HCT116 (cell line): ENCODE data around the gene TSPAN14. TPM values are rescaled to one million over a fixed set of nuclear protein-coding genes. Genes with fewer than 3 reads are reported as not detected.

ENCODE experiments used
- ATAC-seq: fragments of 200-7000 bp; cut with Tn5 transposase; 2 replicates; pipeline ENCODE4 v1.9.1; 2020; ENCODE audit warnings: mild to moderate bottlenecking, moderate library complexity
- BruUV-seq: library from RNA; stranded (reverse); fragments of 400-500 nt; replicated peaks from 2 replicates; lab custom pipeline; 2021; lab: Mats Ljungman, UMichigan
- CTCF ChIA-PET: fragments of 300-600 bp; sonication (Branson Sonifier 250); formaldehyde crosslinking; loops from one replicate; lab custom pipeline; 2021; ENCODE audit warnings: antibody characterized with exemption; lab: Charles Lee
- POLR2A ChIA-PET: fragments of 300-600, 350-600 bp; sonication (Branson Sonifier 250); formaldehyde crosslinking; loops from one replicate; lab custom pipeline; 2021; ENCODE audit warnings: antibody characterized with exemption; lab: Charles Lee
- RAD21 ChIA-PET, 2 experiments: fragments of 300-600 bp; sonication (Branson Sonifier 250); formaldehyde crosslinking; loops; one replicate each; lab custom pipeline; 2023; ENCODE audit warnings: low total read pairs in 2 of 2; ENCODE audit not compliant: uncharacterized antibody in 2 of 2, unreplicated experiment in 2 of 2, low non-redundant PET in 1 of 2; lab: Charles Lee
- DNase-seq: peaks from one replicate; pipeline ENCODE4 v3.0.0-alpha.2; 2010; ENCODE audit warnings: low read depth, low spot score
- H2AFZ ChIP-seq: fragments of 200-600 bp; shearing (Covaris generic), sonication (generic); 2 replicates; pipeline ENCODE4 v1.6.1; 2017; ENCODE audit warnings: low read depth, mixed run types, mixed read lengths, antibody characterized with exemption, low read length; ENCODE audit not compliant: poor library complexity, severe bottlenecking
- H3K27ac ChIP-seq: 2 replicates; pipeline ENCODE4 v1.5.1; 2012; ENCODE audit warnings: low read depth, low read length
- H3K27me3 ChIP-seq: fragments of 200-600 bp; sonication (generic); 2 replicates; pipeline ENCODE4 v1.6.1; 2016; ENCODE audit warnings: mixed run types, low read length, mixed read lengths; ENCODE audit not compliant: insufficient read depth
- H3K36me3 ChIP-seq, 2 experiments: fragments of 200-500 bp in 1 of 2; fragments of 200-600 bp in 1 of 2; sonication (Bioruptor generic) in 1 of 2; sonication (generic) in 1 of 2; 2 replicates each; pipeline versions ENCODE4 v1.5.1 to v1.6.1; 2014 to 2016; ENCODE audit warnings: low read length in 2 of 2, inconsistent platforms in 1 of 2, mixed read lengths in 1 of 2, mixed run types in 1 of 2; ENCODE audit not compliant: insufficient read depth in 2 of 2, control insufficient read depth in 1 of 2
- H3K4me1 ChIP-seq, 2 experiments: fragments of 200-600 bp in 1 of 2; sonication (generic) in 1 of 2; 2 replicates each; pipeline versions ENCODE4 v1.5.1 to v1.6.1; 2012 to 2017; ENCODE audit warnings: low read length in 2 of 2, inconsistent platforms in 1 of 2, mild to moderate bottlenecking in 1 of 2, mixed read lengths in 1 of 2, mixed run types in 1 of 2, moderate library complexity in 1 of 2; ENCODE audit not compliant: insufficient read depth in 2 of 2, control insufficient read depth in 1 of 2
- H3K4me2 ChIP-seq: fragments of 200-600 bp; sonication (generic); 2 replicates; pipeline ENCODE4 v1.6.1; 2017; ENCODE audit warnings: mixed run types, low read length, mixed read lengths
- H3K4me3 ChIP-seq, 2 experiments: fragments of 200-600 bp in 1 of 2; sonication (generic) in 1 of 2; replicated peaks in 1 of 2; 2 replicates each; pipeline ENCODE4 v1.5.1; 2011 to 2016; ENCODE audit warnings: low read length in 2 of 2, control low read depth in 1 of 2, low read depth in 1 of 2, mild to moderate bottlenecking in 1 of 2, mixed read lengths in 1 of 2, mixed run types in 1 of 2
- H3K79me2 ChIP-seq: fragments of 200-600 bp; sonication (generic); 2 replicates; pipeline ENCODE4 v1.6.1; 2017; ENCODE audit warnings: mild to moderate bottlenecking, mixed run types, low read length, moderate library complexity, mixed read lengths; ENCODE audit not compliant: insufficient read depth
- H3K9ac ChIP-seq: fragments of 200-600 bp; sonication (generic); 2 replicates; pipeline ENCODE4 v1.6.1; 2016; ENCODE audit warnings: low read length, mixed read lengths
- H3K9me2 ChIP-seq: fragments of 200-600 bp; sonication (generic), shearing (Covaris generic); 2 replicates; pipeline ENCODE4 v1.6.1; 2017; ENCODE audit warnings: mixed run types, mild to moderate bottlenecking, moderate library complexity; ENCODE audit not compliant: insufficient read depth
- H3K9me3 ChIP-seq, 2 experiments: fragments of 200-500 bp in 1 of 2; fragments of 200-600 bp in 1 of 2; sonication (Bioruptor generic) in 1 of 2; sonication (generic) in 1 of 2; 2 replicates each; pipeline ENCODE4 v1.6.1; 2014 to 2017; ENCODE audit warnings: low read length in 2 of 2, mixed read lengths in 2 of 2, inconsistent platforms in 1 of 2, low read depth in 1 of 2, mild to moderate bottlenecking in 1 of 2, mixed run types in 1 of 2, moderate library complexity in 1 of 2; ENCODE audit not compliant: control insufficient read depth in 1 of 2, insufficient read depth in 1 of 2
- H4K20me1 ChIP-seq: fragments of 200-600 bp; sonication (generic), shearing (Covaris generic); 2 replicates; pipeline ENCODE4 v1.6.1; 2017; ENCODE audit warnings: mixed run types, mild to moderate bottlenecking, moderate library complexity; ENCODE audit not compliant: insufficient read depth
- EZH2 ChIP-seq: fragments of 200-600 bp; sonication (generic); IDR thresholded peaks from 2 replicates; pipeline ENCODE4 v1.6.1; 2017; ENCODE audit warnings: antibody characterized with exemption, mixed run types
- FOSL1 ChIP-seq: IDR thresholded peaks from 2 replicates; pipeline ENCODE4 v1.6.1; 2012; ENCODE audit warnings: low read depth
- JUND ChIP-seq: IDR thresholded peaks from 2 replicates; pipeline ENCODE4 v1.6.1; 2012
- RAD21 ChIP-seq: IDR thresholded peaks from 2 replicates; pipeline ENCODE4 v1.6.1; 2012; ENCODE audit warnings: low read depth, mild to moderate bottlenecking
- ZBTB33 ChIP-seq: IDR thresholded peaks from 2 replicates; pipeline ENCODE4 v1.6.1; 2011; ENCODE audit warnings: mild to moderate bottlenecking, low read length, moderate library complexity; ENCODE audit not compliant: insufficient replicate concordance; ENCODE audit errors: extremely low read depth
- intact Hi-C: fragments of 100-400 bp; cut with micrococcal nuclease; formaldehyde crosslinking; loops from 2 replicates; pipeline ENCODE4 v1.10.0; 2022
- total RNA-seq: library from RNA; stranded (reverse); gene quantifications from one replicate; pipeline ENCODE4 v1.2.1, GENCODE V29; 2021; ENCODE audit not compliant: unreplicated experiment
- TF ChIP-seq, protein P1 (sequence below): IDR thresholded peaks from 2 replicates; pipeline ENCODE4 v1.6.1; 2012

TSPAN14 gene
- total RNA-seq, 1 experiment from 2014 or later, result 86.8 TPM

DNA sequence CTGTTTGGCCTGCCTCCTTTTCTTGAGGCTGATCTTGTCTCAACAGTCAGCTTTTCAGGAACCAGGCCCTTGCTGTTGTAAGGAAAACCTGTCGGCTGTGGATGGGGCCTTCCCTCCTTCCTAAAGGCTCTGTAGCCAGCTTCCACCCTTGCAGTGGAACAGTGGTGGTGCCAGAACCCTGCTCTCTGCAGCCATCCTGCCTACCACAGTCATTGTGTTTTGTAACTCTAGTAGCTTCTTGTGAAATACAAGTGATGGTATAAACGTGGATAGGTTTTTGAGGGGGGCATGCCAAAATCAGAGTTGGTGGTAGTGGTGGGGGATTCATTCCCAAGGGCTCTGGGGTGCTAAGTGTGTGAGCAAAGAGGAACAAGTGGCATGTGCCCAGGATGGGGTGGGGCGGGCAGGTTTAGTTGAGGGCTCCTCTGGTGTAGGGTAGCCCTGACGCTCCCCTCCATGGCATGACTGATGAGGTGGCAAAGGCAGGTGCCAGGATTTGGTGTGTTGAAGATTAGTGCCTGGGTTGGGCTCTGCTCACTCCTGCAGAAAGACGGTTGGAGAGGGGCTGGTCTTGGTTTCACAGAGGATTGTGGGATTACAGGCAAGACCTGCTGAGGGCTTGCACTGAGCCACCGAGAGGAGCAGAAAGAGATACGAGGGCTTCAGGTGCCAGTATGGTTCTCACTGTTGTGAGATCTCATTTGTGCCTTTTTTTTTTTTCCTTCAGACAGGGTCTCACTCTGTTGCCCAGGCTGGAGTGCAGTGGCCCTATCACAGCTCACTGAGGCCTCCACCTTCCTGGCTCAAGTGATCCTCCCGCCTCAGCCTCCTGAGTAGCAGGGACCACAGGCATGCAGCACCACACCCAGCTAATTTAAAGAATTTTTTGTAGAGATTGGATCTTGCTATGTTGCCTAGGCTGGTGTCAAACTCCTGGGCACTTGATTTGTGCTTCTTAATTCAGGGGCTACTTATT, 7.4 kb downstream of the TSPAN14 start:
- H4K20me1 ChIP-seq, result peaks cover 3% of the 10 kb centered on the region; the same call in 1 of the 2 replicates
- peaks cover 100% of the 10 kb centered on the region for H3K79me2 ChIP-seq
- no peak for DNase-seq
- TF ChIP-seq JUND, result no peak
- TF ChIP-seq, all 23 proteins: peak for 0
- H3K4me1 ChIP-seq, result peaks cover 86 to 99% of the 10 kb centered on the region in 2 experiments
- no peaks in the 10 kb centered on the region for H3K9me2 ChIP-seq
- peak overlapping the region; percentile 79 for H3K27ac ChIP-seq
- peak overlapping the region; percentile 82 for H3K4me2 ChIP-seq
- no peak overlapping the region for H2AFZ ChIP-seq
- peak overlapping the region; percentile 53 for H3K9ac ChIP-seq
- intact Hi-C loops, result loop anchor here (2.0 kb wide), 1 partner anchor 37 kb away; no protein-coding TSS in a partner anchor
- peak overlapping the region; percentile 33 to 47 for H3K4me3 ChIP-seq
- H3K27me3 ChIP-seq, result no peaks in the 10 kb centered on the region
- ChIA-PET POLR2A (interaction anchor here (0.9 to 3.6 kb wide), 4 partner anchors 10 to 53 kb away, joined by 3 to 18 read pairs (median 4); partner anchors contain the start of gene PRXL2A), RAD21 (interaction anchor here (0.9 to 5.2 kb wide), 3 partner anchors 38 to 44 kb away, joined by 4 to 23 read pairs (median 7); no protein-coding TSS in a partner anchor), CTCF (interaction anchor here (0.8 to 3.9 kb wide), 6 partner anchors 9 to 50 kb away, joined by 3 to 53 read pairs (median 8); no protein-coding TSS in a partner anchor)
- BruUV-seq, result no TSS peak
- no peaks in the 10 kb centered on the region for H3K9me3 ChIP-seq
- no peaks in the 10 kb centered on the region for H3K36me3 ChIP-seq
- ATAC-seq, result no peak

GRCh38 chr10:80462299-80462980, 8.3 kb downstream of the TSPAN14 start:
- Histone ChIP-seq H3K4me1 (peaks cover 85 to 99% of the 10 kb centered on the region in 2 experiments), H3K27ac (no peak overlapping the region), H3K9me3 (no peaks in the 10 kb centered on the region), H3K27me3 (no peaks in the 10 kb centered on the region), H2AFZ (no peak overlapping the region), H3K9ac (no peak overlapping the region), H4K20me1 (peaks cover 3% of the 10 kb centered on the region; the same call in 1 of the 2 replicates), H3K9me2 (no peaks in the 10 kb centered on the region), H3K4me3 (no peak overlapping the region), H3K36me3 (no peaks in the 10 kb centered on the region), H3K4me2 (peak overlapping the region; percentile 27), H3K79me2 (peaks cover 100% of the 10 kb centered on the region)
- no peak for ATAC-seq
- no peak for DNase-seq
- ChIA-PET RAD21 (no interaction called here), CTCF (interaction anchor here (1.4 to 2.5 kb wide), 2 partner anchors 9 to 43 kb away, joined by 5 to 11 read pairs; no protein-coding TSS in a partner anchor), POLR2A (no interaction called here)
- BruUV-seq, result no TSS peak
- no peak for TF ChIP-seq RAD21
- no peak for TF ChIP-seq FOSL1
- TF ChIP-seq EZH2, result no peak
- TF ChIP-seq, protein P1, sequence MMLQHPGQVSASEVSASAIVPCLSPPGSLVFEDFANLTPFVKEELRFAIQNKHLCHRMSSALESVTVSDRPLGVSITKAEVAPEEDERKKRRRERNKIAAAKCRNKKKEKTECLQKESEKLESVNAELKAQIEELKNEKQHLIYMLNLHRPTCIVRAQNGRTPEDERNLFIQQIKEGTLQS, result no peak
- no peak for TF ChIP-seq ZBTB33
- intact Hi-C loops, result no loop called here
